CD14-positive monocyte (primary cell): ENCODE data around the gene LIMA1. TPM values are rescaled to one million over a fixed set of nuclear protein-coding genes. Genes with fewer than 3 reads are reported as not detected.

Source experiments
- DNase-seq, 3 donors: peaks; one replicate each; pipeline ENCODE4 v3.0.0-alpha.2; 2011 to 2022
- H2AFZ ChIP-seq: 2 replicates; pipeline ENCODE4 v1.6.0; 2012; ENCODE audit warnings: mild to moderate bottlenecking, low read depth, low read length, inconsistent platforms; ENCODE audit not compliant: insufficient read depth, poor library complexity, severe bottlenecking
- H3K27ac ChIP-seq, 2 donors: 1 replicate in 1 of 2; 2 replicates in 1 of 2; pipeline ENCODE4 v1.5.1; 2012 to 2013; ENCODE audit warnings: low read length in 2 of 2, control low read depth in 1 of 2, inconsistent platforms in 1 of 2, low read depth in 1 of 2, mild to moderate bottlenecking in 1 of 2
- H3K27me3 ChIP-seq, 2 donors: one replicate each; pipeline versions ENCODE4 v1.6.0 to v1.6.1; 2011 to 2013; ENCODE audit warnings: low read length in 2 of 2; ENCODE audit not compliant: control insufficient read depth in 2 of 2, insufficient read depth in 2 of 2
- H3K36me3 ChIP-seq, 2 donors: replicated peaks in 1 of 2; 1 replicate in 1 of 2; 2 replicates in 1 of 2; pipeline versions ENCODE4 v1.5.1 to v1.6.1; 2012 to 2013; ENCODE audit warnings: low read length in 2 of 2, control low read depth in 1 of 2, inconsistent platforms in 1 of 2, mild to moderate bottlenecking in 1 of 2; ENCODE audit not compliant: insufficient read depth in 2 of 2, control insufficient read depth in 1 of 2
- H3K4me1 ChIP-seq, 2 donors: 1 replicate in 1 of 2; 2 replicates in 1 of 2; pipeline versions ENCODE4 v1.5.1 to v1.6.1; 2012 to 2013; ENCODE audit warnings: low read length in 2 of 2, control low read depth in 1 of 2, inconsistent platforms in 1 of 2, mild to moderate bottlenecking in 1 of 2, moderate library complexity in 1 of 2; ENCODE audit not compliant: insufficient read depth in 2 of 2, control insufficient read depth in 1 of 2
- H3K4me2 ChIP-seq: replicated peaks from 2 replicates; pipeline ENCODE3; 2012; ENCODE audit warnings: low read length, moderate library complexity, mild to moderate bottlenecking; ENCODE audit not compliant: poor library complexity, severe bottlenecking; ENCODE audit errors: extremely low read depth
- H3K4me3 ChIP-seq, 3 experiments: fragments of 200-600 bp in 1 of 3; sonication (generic) in 1 of 3; replicated peaks in 1 of 3; 1 replicate in 2 of 3; 2 replicates in 1 of 3; pipeline ENCODE4 v1.5.1; 2011 to 2013; ENCODE audit warnings: low read length in 3 of 3, mild to moderate bottlenecking in 3 of 3, control low read depth in 2 of 3, low read depth in 2 of 3, inconsistent platforms in 1 of 3, moderate library complexity in 1 of 3
- H3K79me2 ChIP-seq: 2 replicates; pipeline ENCODE4 v1.6.0; 2012; ENCODE audit warnings: mild to moderate bottlenecking, control low read depth, inconsistent platforms, low read length, moderate library complexity; ENCODE audit not compliant: insufficient read depth
- H3K9ac ChIP-seq: 2 replicates; pipeline ENCODE4 v1.6.0; 2017; ENCODE audit warnings: low read length, mild to moderate bottlenecking; ENCODE audit not compliant: insufficient read depth, poor library complexity, severe bottlenecking
- H3K9me3 ChIP-seq, 2 donors: replicated peaks in 1 of 2; 1 replicate in 1 of 2; 2 replicates in 1 of 2; pipeline versions ENCODE4 v1.5.1 to v1.6.1; 2012 to 2013; ENCODE audit warnings: low read length in 2 of 2, control low read depth in 1 of 2; ENCODE audit not compliant: control insufficient read depth in 1 of 2, insufficient read depth in 1 of 2
- H4K20me1 ChIP-seq: 2 replicates; pipeline ENCODE4 v1.6.0; 2012; ENCODE audit warnings: mild to moderate bottlenecking, low read length, control low read depth, moderate library complexity; ENCODE audit not compliant: insufficient read depth
- H3K27ac Mint-ChIP-seq, 7 donors: one replicate each; pipeline ENCODE4 v1.8.0; 2020; ENCODE audit warnings: mild to moderate bottlenecking in 7 of 7, mixed read lengths in 7 of 7, moderate library complexity in 6 of 7, inconsistent platforms in 2 of 7
- H3K27me3 Mint-ChIP-seq, 3 donors: one replicate each; pipeline ENCODE4 v1.8.0; 2021 to 2022; ENCODE audit warnings: low read depth in 3 of 3, mild to moderate bottlenecking in 3 of 3, mixed read lengths in 3 of 3, moderate library complexity in 3 of 3, inconsistent platforms in 1 of 3
- H3K36me3 Mint-ChIP-seq, 2 donors: one replicate each; pipeline ENCODE4 v1.8.0; 2020; ENCODE audit warnings: mixed read lengths in 2 of 2, inconsistent platforms in 1 of 2, mild to moderate bottlenecking in 1 of 2
- H3K4me1 Mint-ChIP-seq: one replicate; pipeline ENCODE4 v1.8.0; 2020; ENCODE audit warnings: mild to moderate bottlenecking, mixed read lengths
- H3K4me3 Mint-ChIP-seq, 2 donors: one replicate each; pipeline ENCODE4 v1.8.0; 2020; ENCODE audit warnings: mild to moderate bottlenecking in 2 of 2, mixed read lengths in 2 of 2, moderate library complexity in 1 of 2
- H3K9me3 Mint-ChIP-seq, 7 donors: one replicate each; pipeline ENCODE4 v1.8.0; 2020 to 2022; ENCODE audit warnings: mixed read lengths in 7 of 7, mild to moderate bottlenecking in 6 of 7, moderate library complexity in 6 of 7, inconsistent platforms in 2 of 7
- WGBS: methylation state at CpG from one replicate; pipeline ENCODE4 v1.1.5; 2013; ENCODE audit warnings: missing lambda C conversion rate; ENCODE audit not compliant: insufficient coverage; 5-methylcytosine and 5-hydroxymethylcytosine counted together
- intact Hi-C, 2 donors: fragments of 100-400 bp; cut with micrococcal nuclease; formaldehyde crosslinking; loops; one replicate each; pipeline versions ENCODE4 v1.15.0 to v1.15.1; 2023
- polyA plus RNA-seq, 3 donors: library from polyadenylated mRNA; depleted of rRNA in 1 of 3; unstranded in 2 of 3; stranded (reverse) in 1 of 3; fragments of 300-500 nt in 2 of 3; fragments of >200 nt in 1 of 3; fragmentation: Illumina TruSeq in 2 of 3; gene quantifications; 1 replicate in 2 of 3; 2 replicates in 1 of 3; pipeline ENCODE4 v1.2.3, GENCODE V29; 2012 to 2021
- TF ChIP-seq, protein P1 (sequence below): fragments of 200-600 bp; IDR thresholded peaks from one replicate; pipeline ENCODE4 v1.8.0; 2022; ENCODE audit warnings: antibody characterized with exemption, mild to moderate bottlenecking

The LIMA1 gene
- polyA plus RNA-seq, 3 donors = 0.24 to 0.62 (median 0.51) TPM

GRCh38 chr12:50287271-50287670 lies 4.0 kb upstream of the LIMA1 start:
- H3K27ac Mint-ChIP-seq = no peak overlapping the region
- H3K9me3 Mint-ChIP-seq = peaks cover under 1 to 5% (median 4%) of the 10 kb centered on the region in 7 donors
- Histone ChIP-seq H3K27ac (no peak overlapping the region), H2AFZ (no peak overlapping the region), H4K20me1 (no peaks in the 10 kb centered on the region), H3K4me2 (no peak overlapping the region), H3K27me3 (peaks cover 0 to 6% of the 10 kb centered on the region in 2 donors), H3K4me1 (peaks cover 14 to 20% of the 10 kb centered on the region in 2 donors), H3K9me3 (no peaks in the 10 kb centered on the region), H3K4me3 (no peak overlapping the region), H3K36me3 (no peaks in the 10 kb centered on the region), H3K9ac (no peak overlapping the region), H3K79me2 (no peaks in the 10 kb centered on the region)
- H3K36me3 Mint-ChIP-seq = peaks cover 0 to 2% of the 10 kb centered on the region in 2 donors
- intact Hi-C loops = no loop called here
- DNase-seq = no peak
- H3K4me1 Mint-ChIP-seq = peaks cover 14% of the 10 kb centered on the region
- peaks cover 3 to 4% (median 4%) of the 10 kb centered on the region in 3 donors for H3K27me3 Mint-ChIP-seq
- WGBS = 100% methylated on average over 7 of the region's 7 CpGs
- TF ChIP-seq, protein P1, sequence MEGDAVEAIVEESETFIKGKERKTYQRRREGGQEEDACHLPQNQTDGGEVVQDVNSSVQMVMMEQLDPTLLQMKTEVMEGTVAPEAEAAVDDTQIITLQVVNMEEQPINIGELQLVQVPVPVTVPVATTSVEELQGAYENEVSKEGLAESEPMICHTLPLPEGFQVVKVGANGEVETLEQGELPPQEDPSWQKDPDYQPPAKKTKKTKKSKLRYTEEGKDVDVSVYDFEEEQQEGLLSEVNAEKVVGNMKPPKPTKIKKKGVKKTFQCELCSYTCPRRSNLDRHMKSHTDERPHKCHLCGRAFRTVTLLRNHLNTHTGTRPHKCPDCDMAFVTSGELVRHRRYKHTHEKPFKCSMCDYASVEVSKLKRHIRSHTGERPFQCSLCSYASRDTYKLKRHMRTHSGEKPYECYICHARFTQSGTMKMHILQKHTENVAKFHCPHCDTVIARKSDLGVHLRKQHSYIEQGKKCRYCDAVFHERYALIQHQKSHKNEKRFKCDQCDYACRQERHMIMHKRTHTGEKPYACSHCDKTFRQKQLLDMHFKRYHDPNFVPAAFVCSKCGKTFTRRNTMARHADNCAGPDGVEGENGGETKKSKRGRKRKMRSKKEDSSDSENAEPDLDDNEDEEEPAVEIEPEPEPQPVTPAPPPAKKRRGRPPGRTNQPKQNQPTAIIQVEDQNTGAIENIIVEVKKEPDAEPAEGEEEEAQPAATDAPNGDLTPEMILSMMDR = no peak
- no peak overlapping the region for H3K4me3 Mint-ChIP-seq

- peaks cover 14 to 20% of the 10 kb centered on the region in 2 donors for H3K4me1 ChIP-seq
- no peak overlapping the region for H3K4me3 ChIP-seq
- Mint-ChIP-seq H3K9me3 (no peaks in the 10 kb centered on the region), H3K27me3 (peaks cover 3 to 8% (median 5%) of the 10 kb centered on the region in 3 donors), H3K36me3 (no peaks in the 10 kb centered on the region), H3K4me3 (no peak overlapping the region), H3K4me1 (peaks cover 14% of the 10 kb centered on the region), H3K27ac (no peak overlapping the region)
- no peaks in the 10 kb centered on the region for H4K20me1 ChIP-seq
- H3K4me2 ChIP-seq = no peak overlapping the region
- no peaks in the 10 kb centered on the region for H3K9me3 ChIP-seq
- no peak overlapping the region for H3K27ac ChIP-seq
- DNase-seq = no peak
- TF ChIP-seq, protein P1 = no peak
- H2AFZ ChIP-seq = no peak overlapping the region
- peaks cover 0 to 6% of the 10 kb centered on the region in 2 donors for H3K27me3 ChIP-seq
- no peak overlapping the region for H3K9ac ChIP-seq
- WGBS = no CpG with 5 or more reads among the region's 1 CpG
- H3K79me2 ChIP-seq = no peaks in the 10 kb centered on the region
- intact Hi-C loops = no loop called here
- H3K36me3 ChIP-seq = no peaks in the 10 kb centered on the region
These were observed 1.9 kb upstream of the LIMA1 start for GRCh38 chr12:50285253-50285652.
